CD4-positive, alpha-beta T cell treated with Interleukin-4 for 1 hour (primary cell): ENCODE results near the gene ZNF189.

Experiments used
- DNase-seq, 2 donors: peaks; one replicate each; pipeline ENCODE4 v3.0.0-alpha.2; 2020 to 2022

Gene ZNF189

GRCh38 chr9:101398068-101398929 lies at the start of gene ZNF189, which contains the start of gene MRPL50:
ZNF189 (plus strand) TSS chr9:101398851; CDS start chr9:101399157, 306 bp downstream.
MRPL50 (minus strand) TSS chr9:101398618; CDS start chr9:101398592, 26 bp downstream.
- DNase-seq, result peak; percentile 99

GRCh38 chr9:101350285-101350684 lies 48.4 kb upstream of the ZNF189 start:
- DNase-seq, result no peak

- DNase-seq, result no peak
These were observed 45.7 kb upstream of the ZNF189 start for GRCh38 chr9:101352892-101353463.

- no peak for DNase-seq
These were observed 45.0 kb upstream of the ZNF189 start for GRCh38 chr9:101353683-101354082.

GRCh38 chr9:101354143-101354764 lies 44.4 kb upstream of the ZNF189 start:
- DNase-seq, result no peak

- no peak for DNase-seq
These were observed 43.6 kb upstream of the ZNF189 start for GRCh38 chr9:101354765-101355708.

GRCh38 chr9:101356619-101357018 lies 42.0 kb upstream of the ZNF189 start:
- no peak for DNase-seq

GRCh38 chr9:101359679-101360078 lies 39.0 kb upstream of the ZNF189 start:
- DNase-seq, result no peak

GRCh38 chr9:101360647-101361046 lies 38.0 kb upstream of the ZNF189 start:
- no peak for DNase-seq

- no peak for DNase-seq
These were observed 36.2 kb upstream of the ZNF189 start for GRCh38 chr9:101362450-101362849.

- no peak for DNase-seq
These were observed 33.5 kb upstream of the ZNF189 start for GRCh38 chr9:101365181-101365580.

- no peak for DNase-seq
These were observed 32.5 kb upstream of the ZNF189 start for GRCh38 chr9:101366038-101366756.

GRCh38 chr9:101367323-101367722 lies 31.3 kb upstream of the ZNF189 start:
- no peak for DNase-seq

- no peak for DNase-seq
These were observed 29.4 kb upstream of the ZNF189 start for GRCh38 chr9:101369286-101369685.

GRCh38 chr9:101369884-101370531 lies 28.6 kb upstream of the ZNF189 start:
- DNase-seq, result no peak

- no peak for DNase-seq
These were observed 26.8 kb upstream of the ZNF189 start for GRCh38 chr9:101371813-101372212.

GRCh38 chr9:101372327-101373118 lies 26.1 kb upstream of the ZNF189 start:
- DNase-seq, result no peak

GRCh38 chr9:101375546-101375945 lies 23.1 kb upstream of the ZNF189 start:
- DNase-seq, result no peak

GRCh38 chr9:101376111-101376848 lies 22.4 kb upstream of the ZNF189 start:
- no peak for DNase-seq

- DNase-seq, result no peak
These were observed 18.4 kb upstream of the ZNF189 start for GRCh38 chr9:101380295-101380694.
